ENCODE results near the gene SNX33.
A peak's percentile ranks its signal among the peaks of the same experiment; 100 is the strongest.
"Not testable (repeated sequence)": the region's sequence is repeated elsewhere in the genome, so short reads cannot be mapped to it uniquely, and the experiment has no call there.

SNX33 gene

DNA sequence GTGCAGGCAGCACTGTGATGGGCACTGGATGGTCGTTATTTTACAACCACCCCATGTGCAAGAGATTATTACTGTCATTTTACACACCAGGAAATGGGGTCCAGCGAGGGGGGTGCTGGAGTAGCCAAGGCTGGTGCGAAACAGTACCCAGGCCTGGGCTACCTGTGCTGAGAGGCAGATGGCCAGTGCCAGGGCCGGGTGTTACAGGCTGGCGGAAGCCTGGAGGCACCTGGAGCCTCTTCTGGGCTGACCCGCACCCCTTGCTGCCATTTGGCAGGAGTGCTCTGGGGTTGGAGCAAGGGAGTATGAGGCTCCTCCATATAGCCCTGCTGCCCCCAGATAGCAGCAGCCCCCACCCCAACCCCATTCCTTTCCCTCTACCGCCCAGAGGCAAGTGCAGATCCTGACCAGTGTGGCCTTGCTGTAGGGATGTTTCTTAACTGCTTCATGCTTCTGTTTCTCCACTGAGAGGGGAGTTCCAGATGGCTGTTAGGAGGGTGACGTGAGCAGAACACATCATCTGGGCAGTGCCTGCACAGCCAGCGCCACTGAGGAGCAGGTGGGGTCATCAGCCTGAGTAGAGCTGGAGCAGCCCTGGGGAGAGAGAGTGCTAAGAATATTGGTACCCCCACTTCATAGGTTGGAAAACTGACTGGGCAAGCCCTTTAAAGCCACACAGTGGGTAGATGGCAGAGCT is 15.3 kb downstream of the SNX33 start:
- peak; percentile 36 for DNase-seq (ENCODE audit: low read depth)

DNA sequence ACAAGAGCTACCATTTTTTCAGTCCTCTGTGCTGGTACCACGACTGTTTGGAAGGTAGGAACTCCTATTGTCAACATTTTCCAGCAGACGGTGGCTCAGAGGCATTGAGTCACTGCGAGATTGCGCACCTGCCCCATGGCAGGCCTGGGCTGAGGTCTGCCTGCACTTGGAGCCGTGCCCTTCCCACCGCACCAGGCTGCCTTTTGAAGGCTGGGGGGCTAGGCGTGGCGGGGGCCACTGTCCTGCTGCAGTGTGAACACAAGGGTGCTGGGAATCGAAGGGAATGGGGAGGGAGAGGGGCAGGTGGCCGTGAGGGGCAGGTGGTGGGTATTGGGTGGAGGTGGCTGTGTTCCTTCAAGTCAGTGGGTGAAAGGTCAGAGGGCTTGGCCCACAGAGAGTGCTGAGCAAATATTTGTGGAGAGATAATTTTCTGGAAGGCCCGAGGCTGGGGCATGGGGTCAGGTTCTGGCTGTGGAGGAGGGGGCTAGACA is 16.3 kb downstream of the SNX33 start:
- no peak for DNase-seq (ENCODE audit: low read depth)

DNA sequence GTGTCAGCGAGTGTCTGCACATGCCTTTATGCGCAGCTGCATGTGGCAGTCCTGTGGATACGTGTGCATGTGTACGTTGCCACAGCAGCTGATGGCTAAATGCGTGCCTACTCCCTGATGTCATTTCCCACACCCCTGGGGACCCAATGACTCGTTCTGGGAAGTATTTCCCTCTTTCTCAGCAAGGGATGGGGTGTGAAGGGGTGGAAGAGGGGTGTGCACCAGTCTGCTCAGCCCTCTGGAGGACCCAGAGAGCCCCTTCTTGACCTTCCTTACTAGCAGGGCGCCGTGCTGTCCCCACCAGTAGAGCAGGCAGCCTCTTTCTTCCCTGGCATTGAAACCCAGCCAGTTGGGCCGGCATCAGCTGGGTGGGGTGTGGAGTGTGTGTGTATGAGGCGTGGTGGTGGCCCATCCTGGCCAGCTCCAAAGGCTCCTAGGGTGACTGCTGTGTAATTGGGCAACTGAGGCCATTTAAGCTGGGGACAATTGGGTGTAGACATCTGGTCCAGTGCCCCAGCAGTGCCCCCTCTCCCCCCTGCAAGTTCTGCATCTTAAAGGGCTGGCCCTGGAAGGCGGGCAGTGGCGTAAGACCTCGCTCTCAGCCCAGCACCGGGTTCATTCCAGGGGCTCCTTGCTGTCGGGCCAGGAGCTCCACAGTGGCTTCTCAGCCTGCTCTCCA is 19.2 kb downstream of the SNX33 start:
- DNase-seq (ENCODE audit: low read depth), result peak; percentile 92

DNA sequence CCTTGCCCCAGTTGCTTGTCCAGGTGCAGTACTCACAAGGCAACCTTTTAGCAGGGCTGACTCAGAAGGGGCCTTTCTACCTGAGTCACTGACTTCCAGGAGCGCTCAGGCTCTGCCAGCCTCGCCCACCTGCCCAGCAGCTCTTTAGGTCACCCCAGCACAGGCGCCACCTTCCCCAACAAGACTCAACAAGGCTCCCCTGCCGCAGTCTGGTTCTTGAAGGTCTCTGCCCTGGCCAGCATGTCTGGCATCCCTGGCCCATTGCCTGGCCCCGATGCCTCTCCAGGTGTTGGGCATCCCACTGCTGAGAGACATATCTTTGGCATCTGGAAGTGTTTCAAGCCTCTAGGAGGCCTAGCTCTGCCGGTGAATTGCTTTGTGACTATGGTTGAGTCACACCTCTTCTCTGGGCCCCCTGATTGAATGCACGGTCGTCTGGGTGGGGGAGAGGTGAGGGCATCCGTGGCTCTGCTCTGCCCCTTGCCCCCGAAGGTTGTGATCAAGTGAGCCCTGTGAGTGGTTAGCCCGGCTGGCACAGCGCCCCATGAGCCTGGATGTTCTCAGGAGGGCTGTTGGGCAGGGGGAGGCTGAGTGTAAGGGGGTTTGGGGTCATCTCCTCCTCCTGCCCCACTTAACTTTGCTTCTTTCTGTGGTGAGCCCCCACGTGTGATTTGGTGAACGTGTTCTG is 21.6 kb downstream of the SNX33 start:
- DNase-seq (ENCODE audit: low read depth), result no peak

DNA sequence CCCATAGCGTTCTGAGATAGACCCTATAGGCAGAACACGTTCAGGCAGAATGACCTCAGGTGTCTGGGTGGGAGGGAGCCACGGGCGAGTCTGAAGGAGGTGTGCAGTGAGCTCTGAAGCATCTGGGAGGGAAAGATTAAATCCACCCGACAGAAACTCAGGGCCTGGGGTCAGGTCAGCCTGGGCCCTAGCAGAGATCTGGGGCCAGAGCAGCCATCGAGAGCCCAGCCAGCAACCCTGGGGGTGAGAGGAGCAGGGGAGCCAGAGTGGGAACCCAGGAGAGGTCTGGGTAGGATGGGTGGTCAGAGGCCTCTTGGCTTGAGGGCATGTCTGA is 22.1 kb downstream of the SNX33 start:
- no peak for DNase-seq (ENCODE audit: low read depth)

DNA sequence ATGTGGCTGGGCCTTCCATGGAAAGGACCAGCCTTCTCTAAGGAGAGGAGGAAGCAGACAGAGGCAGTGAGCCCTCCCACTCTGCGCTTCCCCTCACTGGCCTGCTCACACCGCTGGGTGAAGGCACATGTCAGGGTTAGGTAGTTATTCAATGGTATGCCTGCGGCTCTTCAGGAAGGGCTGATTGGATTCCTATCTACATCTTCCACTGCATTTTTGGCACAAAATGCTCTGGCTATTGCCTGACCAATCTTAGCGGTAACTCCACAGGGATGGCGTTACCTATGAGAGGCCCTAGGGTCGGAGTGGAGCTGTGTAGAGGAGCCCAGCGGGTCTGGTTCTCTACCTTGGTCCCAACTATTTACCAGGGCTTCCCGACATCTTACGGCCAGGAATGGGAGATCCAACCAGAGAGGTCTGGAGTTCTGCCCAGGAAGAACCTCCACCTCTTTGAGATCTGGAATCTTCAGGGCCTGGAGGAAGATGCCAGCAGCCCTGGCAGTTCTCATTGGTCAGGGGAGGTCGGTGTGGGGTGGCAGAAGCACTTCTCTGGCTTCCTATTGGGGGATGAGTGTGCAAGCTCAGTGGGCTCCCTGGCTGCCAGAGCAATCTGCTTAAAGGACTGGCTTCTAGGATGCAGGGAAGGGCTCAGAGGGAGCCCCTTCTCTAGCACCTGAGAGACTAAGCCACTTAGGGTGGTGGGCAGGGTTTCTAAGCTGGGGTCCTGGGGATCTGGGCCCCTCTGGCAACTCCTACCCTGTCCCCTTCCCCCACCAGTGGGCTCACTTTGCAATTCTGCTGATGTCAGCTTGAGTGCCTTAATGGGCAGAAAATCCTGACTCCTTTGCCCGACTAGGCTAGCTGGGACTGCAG is 24.3 kb downstream of the SNX33 start:
- DNase-seq (ENCODE audit: low read depth), result peak; percentile 52

DNA sequence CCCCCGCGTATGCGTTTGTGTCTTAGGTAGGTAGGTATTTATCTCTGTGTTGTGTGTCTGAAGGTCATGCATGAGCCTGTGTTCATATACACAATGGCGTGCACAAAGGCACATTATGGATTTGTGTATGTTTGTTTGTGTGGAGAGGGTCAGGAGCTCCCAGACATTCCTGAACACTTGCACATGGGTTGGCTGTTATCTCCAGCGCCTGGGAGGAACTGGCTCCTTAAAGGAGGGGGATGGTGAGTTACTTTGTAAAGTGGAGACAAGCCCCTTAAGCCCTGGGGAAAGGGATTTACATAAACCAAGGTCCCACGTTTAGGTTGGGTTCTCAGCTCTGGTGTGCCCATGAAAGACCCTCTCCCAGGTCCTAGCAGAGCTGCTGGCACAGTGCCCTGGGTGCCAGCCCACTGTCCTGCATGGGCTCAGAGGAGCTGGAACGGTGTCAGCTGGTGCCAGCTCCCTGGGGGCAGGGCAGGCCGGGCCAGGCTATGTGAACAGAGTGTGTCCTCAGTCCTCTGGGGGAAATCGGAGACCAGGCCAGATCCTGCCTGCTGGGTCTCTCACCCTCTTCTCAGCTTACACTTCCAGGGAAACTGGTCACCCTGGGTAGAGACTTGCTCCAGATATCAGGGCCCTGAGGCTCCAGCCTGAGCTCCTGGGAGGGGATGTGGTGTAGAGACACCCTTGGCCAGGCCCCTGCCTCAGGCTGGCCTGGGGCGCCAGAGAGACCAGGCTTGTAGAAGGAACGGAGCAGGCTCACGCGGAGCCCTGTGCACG is 25.1 kb downstream of the SNX33 start:
- peak; percentile 95 for DNase-seq (ENCODE audit: low read depth)

DNA sequence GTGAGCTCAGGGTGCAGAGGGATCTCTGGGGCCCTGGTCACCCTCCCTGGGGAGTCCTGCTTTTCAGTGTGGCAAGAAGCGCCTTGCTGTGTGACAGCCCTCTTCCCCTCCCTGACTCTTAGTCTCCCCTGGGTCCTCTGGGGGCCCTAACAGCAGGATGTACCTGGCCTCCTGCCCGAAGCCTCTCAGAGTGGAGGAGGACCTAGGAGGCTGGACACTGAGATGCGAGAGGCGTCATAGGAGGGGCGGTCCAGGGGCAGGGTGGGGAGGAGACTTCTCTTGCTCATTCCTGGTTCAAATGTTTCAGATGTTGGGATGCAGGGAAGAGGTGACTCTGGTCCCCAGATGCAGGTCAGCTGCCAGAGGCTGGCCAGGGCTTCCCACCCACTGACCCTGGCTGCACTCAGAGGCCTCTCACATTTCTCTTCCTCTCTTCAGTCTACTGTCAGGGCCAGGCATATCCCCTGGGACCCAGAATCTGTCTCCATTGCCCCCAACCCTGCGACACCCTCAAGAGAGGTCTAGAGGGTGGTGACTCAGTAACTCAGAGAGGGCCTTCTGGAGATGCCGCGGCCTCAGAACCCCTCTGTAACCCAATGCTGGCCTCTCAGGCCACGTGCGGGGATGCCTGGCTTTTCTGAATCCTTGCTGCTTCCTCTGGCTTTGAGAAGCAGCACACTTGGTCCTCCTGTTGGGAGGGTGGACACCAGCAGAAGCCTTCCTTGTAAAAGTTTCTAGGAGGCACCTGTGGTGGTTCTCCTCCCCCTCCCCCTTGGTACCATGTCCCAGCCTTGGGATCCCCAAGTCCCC is 25.9 kb downstream of the SNX33 start:
- peak; percentile 84 for DNase-seq (ENCODE audit: low read depth)

DNA sequence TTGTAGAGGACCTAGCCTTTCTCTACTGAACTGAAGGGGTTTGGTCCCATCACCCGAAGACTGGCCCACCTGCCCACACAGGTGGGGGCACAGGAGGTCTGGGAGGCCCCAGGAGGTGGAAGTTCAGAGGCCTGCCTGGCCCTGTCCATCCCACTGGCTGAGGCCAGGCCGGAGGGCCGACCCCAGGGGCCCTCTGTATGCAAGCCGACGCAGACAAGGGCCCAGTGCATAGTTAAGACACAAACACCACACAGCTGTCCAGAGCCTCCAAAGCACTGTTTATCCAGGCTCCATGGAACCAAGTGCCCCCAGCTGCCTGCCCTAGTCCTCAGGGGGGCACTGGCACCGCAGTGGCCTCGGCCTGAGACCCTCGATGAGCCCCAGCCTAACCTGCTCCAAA is 26.7 kb downstream of the SNX33 start:
- DNase-seq (ENCODE audit: low read depth), result no peak

DNA sequence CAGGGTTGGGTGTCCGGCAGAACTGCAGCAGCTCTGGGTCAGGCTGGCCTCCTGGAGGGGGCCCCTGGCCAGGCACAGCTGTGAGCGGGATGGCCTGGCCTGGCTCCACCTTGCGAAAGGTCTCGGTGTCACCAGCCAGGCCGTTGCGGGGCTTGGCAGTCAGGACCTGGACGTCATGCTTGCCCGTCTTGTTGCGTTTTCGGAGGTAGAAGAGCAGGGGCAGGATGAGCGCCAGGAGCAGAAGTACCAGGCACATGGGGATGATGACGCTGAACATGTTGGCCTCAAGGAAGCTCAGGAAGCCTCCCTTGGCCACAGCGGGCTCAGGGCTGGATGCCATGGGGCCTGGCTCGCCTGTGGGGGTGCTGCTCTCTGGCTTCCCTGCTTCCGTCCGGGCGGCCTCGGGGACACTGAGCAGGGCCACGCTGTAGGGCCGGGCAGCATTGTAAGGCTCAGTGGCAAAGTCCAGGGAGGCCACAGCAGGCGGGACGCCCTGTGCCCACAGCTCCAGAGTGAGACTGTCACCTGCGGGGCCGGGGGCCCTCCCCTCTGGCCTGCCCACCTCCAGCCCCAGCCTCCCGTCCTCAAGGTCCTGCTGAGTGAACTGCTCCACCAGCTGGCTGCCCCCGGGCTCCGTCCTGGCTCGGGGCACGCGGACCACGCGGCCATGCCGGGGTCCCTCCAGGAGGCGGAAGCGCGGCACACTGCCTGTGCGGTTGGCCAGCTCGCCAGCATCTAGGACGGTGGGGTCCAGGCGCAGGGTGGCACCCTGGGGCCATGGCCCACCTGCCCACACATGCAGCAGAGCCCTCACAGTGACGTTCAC is 28.1 kb downstream of the SNX33 start:
- DNase-seq (ENCODE audit: low read depth), result no peak

DNA sequence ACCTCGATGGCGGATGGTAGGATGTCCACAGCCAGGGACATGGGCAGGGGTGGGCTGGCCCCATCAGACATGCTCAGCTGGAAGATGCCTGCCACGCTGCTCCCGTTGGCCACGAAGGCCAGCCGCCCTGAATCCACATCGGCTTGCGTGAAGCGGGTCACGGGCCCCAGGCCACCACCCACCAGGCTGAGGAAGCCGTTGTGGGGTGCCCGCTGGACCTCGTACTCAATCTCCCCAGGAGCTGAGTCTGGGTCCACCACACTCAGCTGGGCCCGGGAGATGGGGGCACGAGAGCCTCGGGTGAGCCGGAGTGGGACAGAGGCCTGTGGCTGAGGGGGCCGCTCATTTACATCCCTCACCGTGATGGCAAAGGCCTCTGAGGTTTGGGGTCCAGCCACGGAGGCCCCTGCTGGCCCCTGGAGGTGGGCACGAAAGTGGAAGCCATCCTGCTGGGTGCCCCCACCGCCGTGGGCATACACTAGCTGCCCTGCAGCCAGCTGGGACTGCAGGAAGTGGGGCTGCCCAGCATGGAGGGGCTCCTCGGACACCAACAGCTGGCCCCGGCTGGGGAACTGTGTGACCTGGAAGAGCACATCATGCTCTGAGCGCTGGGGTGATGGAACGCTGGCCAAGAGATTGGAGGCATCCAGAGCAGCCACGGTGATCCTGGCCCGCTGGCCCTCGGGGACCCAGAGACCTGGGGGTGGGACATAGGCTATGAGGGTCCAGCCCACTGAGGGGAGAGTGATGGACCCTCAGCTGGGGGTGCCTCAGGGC is 29.2 kb downstream of the SNX33 start:
- DNase-seq (ENCODE audit: low read depth), result no peak

DNA sequence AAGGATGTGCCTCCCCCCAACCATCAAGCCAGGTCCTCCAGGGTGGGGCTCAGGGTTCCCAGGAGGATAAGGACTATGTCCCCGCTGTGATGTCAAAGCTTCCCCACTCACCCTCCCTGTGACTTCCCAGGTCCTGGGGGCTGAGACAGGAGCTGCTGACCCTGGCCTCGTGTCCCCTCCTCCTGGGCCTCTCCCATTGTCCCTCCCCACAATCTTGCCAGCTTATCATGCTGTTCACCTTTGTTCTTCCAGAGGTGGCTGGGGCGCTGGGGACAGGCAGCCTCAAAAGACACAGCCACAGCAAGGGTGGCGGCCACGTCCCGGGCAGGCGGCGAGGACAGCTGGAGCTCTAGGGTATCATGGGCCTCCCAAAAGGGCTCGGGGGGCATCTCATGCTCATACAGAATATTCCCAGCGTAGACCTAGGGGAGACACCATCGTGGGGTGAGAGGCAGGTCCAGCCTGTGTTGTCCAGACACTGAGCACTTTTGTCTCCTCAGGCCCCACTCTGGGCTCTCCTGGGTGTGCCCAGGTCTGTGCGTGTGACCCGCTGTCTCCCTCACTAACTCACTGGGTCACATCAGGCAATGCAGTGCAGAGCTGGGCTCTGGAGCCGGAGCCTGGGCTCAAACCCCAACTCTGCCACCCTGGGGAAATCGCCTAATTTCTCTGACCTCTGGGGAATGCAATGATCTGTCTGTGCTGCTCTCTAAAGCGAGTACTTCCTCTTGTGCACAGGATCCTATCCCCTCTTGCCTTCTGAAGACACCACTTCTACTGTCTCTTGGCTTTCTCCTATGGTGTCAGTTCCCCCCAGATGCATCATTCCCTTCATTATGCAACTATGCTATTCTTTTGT is 30.0 kb downstream of the SNX33 start:
- no peak for DNase-seq (ENCODE audit: low read depth)

DNA sequence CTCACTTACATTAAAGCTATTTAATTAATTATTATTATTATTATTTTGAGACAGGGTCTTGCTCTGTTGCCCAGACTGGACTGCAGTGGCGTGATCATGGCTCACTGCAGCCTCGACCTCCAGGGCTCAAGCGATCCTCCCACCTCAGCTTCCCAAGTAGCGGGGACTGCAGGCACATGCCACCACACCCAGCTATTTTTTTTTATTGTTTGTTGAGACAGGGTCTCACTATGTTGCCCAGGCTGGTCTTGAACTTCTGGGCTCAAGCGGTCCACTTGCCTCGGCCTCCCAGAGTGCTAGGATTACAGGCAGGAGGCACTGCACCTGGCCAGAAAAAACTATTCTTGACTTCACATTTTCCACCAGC is 30.6 kb downstream of the SNX33 start:
- not testable (repeated sequence) for DNase-seq (ENCODE audit: low read depth)

DNA sequence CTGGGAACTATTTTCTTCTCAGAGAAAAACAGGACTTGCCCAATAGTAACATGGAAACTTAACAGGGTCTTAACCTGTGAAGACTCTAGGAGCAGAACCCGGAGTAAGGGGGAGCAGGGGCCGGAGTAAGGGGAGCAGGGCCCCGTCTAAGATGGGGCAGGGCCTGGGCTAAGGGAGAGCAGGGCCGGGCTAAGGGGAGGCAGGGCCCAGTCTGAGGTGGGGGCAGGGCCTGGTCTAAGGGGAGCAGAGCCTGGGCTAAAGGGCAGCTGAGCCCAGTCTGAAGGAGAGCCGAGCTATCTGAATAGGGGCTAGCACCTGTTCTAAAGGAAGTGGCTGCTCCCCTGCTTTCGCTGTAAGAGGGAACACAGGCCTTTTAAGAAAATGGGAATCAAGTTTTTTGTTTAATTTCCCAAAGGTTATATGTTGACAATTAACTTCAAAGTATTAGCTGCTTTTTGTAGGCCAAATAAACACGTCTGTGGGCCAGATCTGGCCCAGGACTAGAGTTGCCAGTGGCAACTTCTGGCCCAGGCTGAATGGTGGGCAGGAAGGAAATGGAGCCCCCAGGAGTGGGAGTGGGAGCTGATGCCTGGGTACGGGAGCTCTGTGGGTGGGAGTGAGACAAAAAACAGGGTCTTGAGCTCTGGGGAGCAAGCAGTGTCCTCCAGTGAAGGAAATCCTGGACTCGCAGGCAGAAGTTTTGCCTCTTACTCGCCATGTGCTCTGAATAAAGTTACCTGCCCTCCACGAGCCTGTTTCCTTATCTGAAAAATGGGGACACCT is 32.5 kb downstream of the SNX33 start:
- DNase-seq (ENCODE audit: low read depth), result no peak

DNA sequence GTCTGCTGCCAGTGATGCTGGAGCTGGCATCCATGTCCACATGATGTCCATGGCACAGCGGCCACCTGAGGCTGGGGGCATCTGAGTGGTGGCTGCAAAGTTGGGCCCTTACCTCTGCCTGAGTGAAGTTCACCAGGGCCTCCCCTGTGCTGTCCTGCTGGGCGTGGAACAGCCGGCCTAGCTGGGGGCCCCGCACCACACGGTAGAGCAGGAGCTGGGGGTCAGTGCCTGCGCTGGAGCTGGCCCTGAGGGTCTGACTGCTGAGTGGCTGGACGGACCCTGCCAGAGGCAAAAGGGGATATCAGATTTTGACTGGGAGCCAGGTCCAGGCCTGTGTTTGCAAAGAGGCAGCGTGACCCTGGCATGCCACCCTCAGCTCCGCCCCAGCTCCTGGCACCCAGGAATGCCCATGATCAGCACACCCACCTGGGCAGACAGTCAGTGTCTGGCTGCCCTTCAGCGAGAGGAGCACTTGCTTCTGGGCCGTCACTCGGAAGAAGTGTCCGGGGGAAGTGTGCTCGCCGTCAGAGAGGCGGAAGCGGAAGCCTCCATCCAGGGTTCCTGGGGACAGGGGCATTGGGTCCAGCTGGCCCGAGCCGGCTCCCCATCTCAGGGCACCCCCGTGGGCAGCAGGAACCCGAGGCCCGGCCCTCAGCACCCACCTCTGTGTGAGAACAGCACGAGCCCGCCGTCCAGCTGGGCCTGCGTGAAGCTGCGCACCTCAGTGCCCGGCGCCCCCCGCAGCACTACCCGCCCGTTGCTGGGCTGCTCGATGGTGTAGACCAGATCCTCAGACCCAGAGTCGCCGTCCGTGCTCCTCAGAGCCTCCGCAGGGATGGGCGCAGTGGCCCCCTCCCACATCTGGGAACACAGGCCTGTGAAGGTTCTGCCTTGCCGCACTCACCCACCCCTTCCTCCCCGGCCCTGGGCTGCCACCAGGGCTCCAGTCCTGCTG is 34.7 kb downstream of the SNX33 start:
- no peak for DNase-seq (ENCODE audit: low read depth)
